ENCODE measurements around the gene PKIB. TPM values are rescaled to one million over a fixed set of nuclear protein-coding genes. Genes with fewer than 3 reads are reported as not detected.

The PKIB gene
- total and polyA plus RNA-seq, 2 of the 4 experiments (the other 2 are of a cell fraction): 6.3 to 13.1 TPM

GRCh38 chr6:122647765-122648164, 37.6 kb downstream of the PKIB start:
- Histone ChIP-seq H2BK15ac (ENCODE audit: low read depth, low read length) (no peak overlapping the region), H3K27ac (ENCODE audit: insufficient read depth, low read length) (no peak overlapping the region), H4K20me1 (ENCODE audit: insufficient read depth, low read length) (no peaks in the 10 kb centered on the region), H3K4me1 (ENCODE audit: control insufficient read depth, insufficient read depth, low read length) (no peaks in the 10 kb centered on the region), H3K56ac (ENCODE audit: extremely low read depth, insufficient read depth, low read length) (no peak overlapping the region), H4K91ac (ENCODE audit: insufficient read depth, low read depth, low read length) (no peak overlapping the region), H3K27me3 (ENCODE audit: control insufficient read depth, insufficient read depth, low read length) (no peaks in the 10 kb centered on the region), H3K4me3 (ENCODE audit: insufficient read depth, low read depth, low read length) (no peak overlapping the region), H3K9me3 (ENCODE audit: control insufficient read depth, insufficient read depth, low read length) (no peaks in the 10 kb centered on the region), H3K4me2 (ENCODE audit: low read depth, low read length) (no peak overlapping the region), H3K79me1 (ENCODE audit: low read depth in 1 of 2, low read length in 2 of 2) (no peaks in the 10 kb centered on the region), H3K4ac (ENCODE audit: low read depth, low read length) (no peak overlapping the region), H2BK120ac (ENCODE audit: low read depth, low read length) (no peak overlapping the region), H4K5ac (ENCODE audit: low read depth, low read length) (no peak overlapping the region), H3K23ac (ENCODE audit: low read depth, low read length) (no peak overlapping the region), H4K8ac (ENCODE audit: low read depth in 2 of 2, low read length in 2 of 2) (no peak overlapping the region), H3K18ac (ENCODE audit: low read depth, low read length) (no peak overlapping the region), H2AK9ac (replicated peaks; ENCODE audit: low read depth, low read length, poor library complexity) (no peak overlapping the region), H2AK5ac (ENCODE audit: low read depth, low read length) (no peak overlapping the region), H2BK5ac (ENCODE audit: low read depth, low read length, poor library complexity, severe bottlenecking) (no peak overlapping the region), H3K9me1 (ENCODE audit: insufficient read depth, low read length) (no peaks in the 10 kb centered on the region), H3K9ac (ENCODE audit: low read depth, low read length) (no peak overlapping the region), H2AFZ (replicated peaks; ENCODE audit: low read length, poor library complexity) (no peak overlapping the region), H3K14ac (replicated peaks; ENCODE audit: low read depth, low read length) (no peak overlapping the region), H3K36me3 (ENCODE audit: control insufficient read depth, insufficient read depth, low read length) (no peaks in the 10 kb centered on the region), H2BK20ac (ENCODE audit: low read depth, low read length) (no peak overlapping the region)
- TF ChIP-seq RCOR1 (IDR thresholded peaks at IDR 0.05; ENCODE audit: insufficient replicate concordance, low read length): no peak
- no peak for TF ChIP-seq CTCF (conservative IDR thresholded peaks at IDR 0.05; ENCODE audit: low read depth, low read length)
- no peak for TF ChIP-seq BHLHE40 (IDR thresholded peaks at IDR 0.05; ENCODE audit: low read depth, low read length)
- no peak for TF ChIP-seq RFX5 (IDR thresholded peaks at IDR 0.05; ENCODE audit: low read depth, low read length)
- no peak for TF ChIP-seq USF2 (IDR thresholded peaks at IDR 0.05; ENCODE audit: low read depth, low read length)
- TF ChIP-seq MXI1 (IDR thresholded peaks at IDR 0.05; ENCODE audit: borderline replicate concordance, low read depth, low read length): no peak
- TF ChIP-seq, protein P1, sequence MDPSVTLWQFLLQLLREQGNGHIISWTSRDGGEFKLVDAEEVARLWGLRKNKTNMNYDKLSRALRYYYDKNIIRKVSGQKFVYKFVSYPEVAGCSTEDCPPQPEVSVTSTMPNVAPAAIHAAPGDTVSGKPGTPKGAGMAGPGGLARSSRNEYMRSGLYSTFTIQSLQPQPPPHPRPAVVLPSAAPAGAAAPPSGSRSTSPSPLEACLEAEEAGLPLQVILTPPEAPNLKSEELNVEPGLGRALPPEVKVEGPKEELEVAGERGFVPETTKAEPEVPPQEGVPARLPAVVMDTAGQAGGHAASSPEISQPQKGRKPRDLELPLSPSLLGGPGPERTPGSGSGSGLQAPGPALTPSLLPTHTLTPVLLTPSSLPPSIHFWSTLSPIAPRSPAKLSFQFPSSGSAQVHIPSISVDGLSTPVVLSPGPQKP (IDR thresholded peaks at IDR 0.05; ENCODE audit: borderline replicate concordance, low read depth, low read length): no peak
- TF ChIP-seq RAD21 (IDR thresholded peaks at IDR 0.05; ENCODE audit: low read length): no peak
- no peak for TF ChIP-seq SMC3 (IDR thresholded peaks at IDR 0.05; ENCODE audit: low read depth, low read length)
- CTCF ChIA-PET: no interaction called here
- no CpG with 5 or more reads among the region's 3 CpGs for WGBS, 2 experiments (ENCODE audit: extremely low coverage in 2 of 2, insufficient read length in 1 of 2)
- no peak for DNase-seq
- BruUV-seq (replicated peaks): no TSS peak
- in situ Hi-C loops (cut with MboI; ENCODE audit: low sequenced_read_pairs): no loop called here
- ATAC-seq (ENCODE audit: low read depth): no peak
- POLR2A ChIA-PET (ENCODE audit: unreplicated experiment): no interaction called here
- intact Hi-C loops (cut with micrococcal nuclease): no loop called here
- dilution Hi-C loops (cut with HindIII; ENCODE audit: low sequenced_read_pairs, unreplicated experiment): no loop called here

Data from IMR-90 (cell line).